IPS DF 6.9 (cell line): ENCODE results near the gene FNBP1.

Experiments used
- DNase-seq: peaks from one replicate; pipeline ENCODE4 v3.0.0-alpha.2; 2013; ENCODE audit warnings: low read depth, low spot score
- H3K27ac ChIP-seq: one replicate; pipeline ENCODE4 v1.5.1; 2013; ENCODE audit warnings: low read length, control low read depth
- H3K27me3 ChIP-seq: 2 replicates; pipeline ENCODE4 v1.6.1; 2013; ENCODE audit warnings: mild to moderate bottlenecking, low read length; ENCODE audit not compliant: control insufficient read depth, insufficient read depth
- H3K36me3 ChIP-seq: 2 replicates; pipeline ENCODE4 v1.6.1; 2013; ENCODE audit warnings: low read length; ENCODE audit not compliant: control insufficient read depth, insufficient read depth
- H3K4me1 ChIP-seq: 2 replicates; pipeline ENCODE4 v1.6.1; 2013; ENCODE audit warnings: low read length; ENCODE audit not compliant: control insufficient read depth, insufficient read depth
- H3K4me3 ChIP-seq: 2 replicates; pipeline ENCODE4 v1.5.1; 2013; ENCODE audit warnings: mild to moderate bottlenecking, low read length
- H3K9me3 ChIP-seq: 2 replicates; pipeline ENCODE4 v1.6.1; 2013; ENCODE audit warnings: low read length, inconsistent platforms; ENCODE audit not compliant: control insufficient read depth, insufficient read depth
- WGBS: extraction: QIAGEN DNeasy Blood & Tissue Kit; methylation state at CpG from one replicate; pipeline ENCODE4 v1.1.7; 2013; ENCODE audit warnings: mixed read lengths, missing lambda C conversion rate; ENCODE audit not compliant: insufficient read length, insufficient coverage; 5-methylcytosine and 5-hydroxymethylcytosine counted together

The FNBP1 gene

DNA sequence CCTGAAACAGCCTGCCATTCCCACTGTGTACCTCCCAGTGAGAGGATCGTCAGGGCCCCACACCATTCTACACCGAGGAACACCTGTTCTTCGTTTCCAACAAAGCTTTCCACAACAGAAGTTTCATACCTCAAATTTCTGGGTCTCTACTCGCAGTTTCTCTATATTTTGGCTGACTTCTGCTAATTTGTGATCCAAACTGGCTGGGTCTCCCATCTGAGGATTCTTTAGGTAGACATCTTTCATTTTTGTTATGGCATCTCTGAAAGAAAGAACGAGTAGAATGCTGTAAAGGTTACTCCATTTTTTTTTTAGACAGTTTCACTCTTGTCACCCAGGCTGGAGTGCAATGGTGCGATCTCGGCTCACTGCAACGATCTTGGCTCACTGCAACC is 140.3 kb downstream of the FNBP1 start:
- Histone ChIP-seq H3K4me1 (no peaks in the 10 kb centered on the region), H3K36me3 (peaks cover 4% of the 10 kb centered on the region; the same call in 1 of the 2 replicates), H3K27me3 (no peaks in the 10 kb centered on the region), H3K4me3 (no peak overlapping the region), H3K9me3 (no peaks in the 10 kb centered on the region), H3K27ac (no peak overlapping the region)
- DNase-seq, result no peak
- WGBS, result no CpG with 5 or more reads among the region's 8 CpGs

DNA sequence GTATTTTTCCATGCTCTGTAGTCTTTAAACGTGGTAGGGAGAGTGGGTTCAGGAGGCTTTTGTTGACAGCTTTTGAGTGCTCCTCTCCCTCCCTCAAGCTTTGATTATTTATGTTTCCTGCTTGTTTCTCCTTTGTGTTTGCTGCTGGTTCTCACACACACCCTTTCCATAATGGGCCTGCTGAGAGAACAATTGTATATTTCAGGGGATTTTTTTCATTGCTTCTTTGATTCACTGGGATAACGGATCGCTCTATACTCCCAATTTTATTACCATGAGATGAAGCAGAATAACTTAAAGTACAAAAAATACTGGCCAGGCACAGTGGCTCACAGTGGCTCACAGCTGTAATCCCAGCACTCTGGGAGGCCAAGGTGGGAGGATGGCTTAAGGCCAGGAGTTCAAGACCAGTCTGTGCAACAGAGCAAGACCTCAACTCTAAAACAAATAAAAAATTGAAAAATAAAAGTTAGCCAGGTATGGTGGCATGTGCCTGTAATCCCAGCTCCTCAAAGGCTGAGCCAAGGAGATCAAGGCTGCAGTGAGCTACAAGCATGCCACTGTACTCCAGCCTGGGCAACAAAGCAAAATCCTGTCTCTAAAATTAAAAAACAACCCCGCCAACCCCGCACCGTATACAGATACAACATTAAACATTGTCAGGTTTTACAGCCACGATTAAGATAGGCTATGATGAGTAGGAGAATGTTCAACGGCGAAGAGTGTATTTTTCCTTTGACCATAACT is 140.8 kb downstream of the FNBP1 start:
- Histone ChIP-seq H3K4me1 (no peaks in the 10 kb centered on the region), H3K27ac (no peak overlapping the region), H3K36me3 (peaks cover 4% of the 10 kb centered on the region), H3K4me3 (no peak overlapping the region), H3K27me3 (no peaks in the 10 kb centered on the region), H3K9me3 (no peaks in the 10 kb centered on the region)
- no CpG with 5 or more reads among the region's 9 CpGs for WGBS
- no peak for DNase-seq

DNA sequence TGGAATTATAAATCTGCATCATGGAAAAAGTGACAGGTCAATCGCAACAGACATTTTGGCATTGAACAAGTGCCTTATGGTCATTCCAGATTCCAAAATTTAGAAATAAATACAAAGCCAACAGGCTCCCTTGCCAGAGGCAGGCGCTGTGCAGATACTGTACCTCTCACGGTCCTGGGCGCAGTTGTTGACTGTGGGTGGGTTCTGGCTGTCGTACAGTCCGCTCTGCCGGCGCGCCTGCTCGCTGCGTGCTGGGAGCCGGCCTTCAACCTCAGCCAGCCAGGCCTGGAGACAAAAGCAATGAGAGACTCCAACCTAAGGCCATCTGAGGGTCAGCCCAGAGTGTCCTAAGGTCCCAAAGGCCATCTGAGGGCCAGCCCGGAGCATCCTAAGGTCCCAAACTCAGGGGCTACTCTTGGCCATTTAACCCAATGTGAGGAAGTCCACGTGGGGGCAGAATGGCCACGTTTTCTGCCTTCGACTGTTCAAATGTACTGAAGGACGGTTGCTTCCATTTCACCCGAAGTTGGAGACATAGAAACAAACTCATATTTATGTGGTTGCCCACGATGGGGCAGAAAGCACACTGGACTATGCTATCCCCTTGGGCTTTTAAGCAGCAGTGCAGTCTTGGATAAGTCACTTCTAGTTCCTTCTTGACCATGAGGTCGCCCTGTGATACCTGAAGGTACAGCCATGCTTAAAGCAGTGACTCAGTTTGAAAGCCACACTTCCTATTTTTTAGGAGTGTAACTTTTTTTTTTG is 142.5 kb downstream of the FNBP1 start:
- no peak for DNase-seq
- WGBS, result no CpG with 5 or more reads among the region's 20 CpGs
- H3K27ac ChIP-seq, result no peak overlapping the region

GRCh38 chr9:129899620-129900019 is 143.4 kb downstream of the FNBP1 start:
- Histone ChIP-seq H3K9me3 (no peaks in the 10 kb centered on the region), H3K27ac (no peak overlapping the region), H3K4me1 (no peaks in the 10 kb centered on the region), H3K27me3 (no peaks in the 10 kb centered on the region), H3K4me3 (no peak overlapping the region), H3K36me3 (peaks cover 4% of the 10 kb centered on the region)
- no peak for DNase-seq
- no CpG with 5 or more reads among the region's 2 CpGs for WGBS

More for the DNA sequence above, 142.5 kb downstream of the FNBP1 start:
- H3K9me3 ChIP-seq, result no peaks in the 10 kb centered on the region
- no peaks in the 10 kb centered on the region for H3K4me1 ChIP-seq
- no peaks in the 10 kb centered on the region for H3K27me3 ChIP-seq
- no peak overlapping the region for H3K4me3 ChIP-seq
- peaks cover 4% of the 10 kb centered on the region for H3K36me3 ChIP-seq

GRCh38 chr9:129898185-129898584 is 144.8 kb downstream of the FNBP1 start:
- H3K27ac ChIP-seq, result no peak overlapping the region
- no CpG with 5 or more reads among the region's 8 CpGs for WGBS
- DNase-seq, result no peak
- H3K36me3 ChIP-seq, result peaks cover 4% of the 10 kb centered on the region
- H3K4me1 ChIP-seq, result no peaks in the 10 kb centered on the region
- H3K27me3 ChIP-seq, result no peaks in the 10 kb centered on the region
- no peak overlapping the region for H3K4me3 ChIP-seq
- no peaks in the 10 kb centered on the region for H3K9me3 ChIP-seq

GRCh38 chr9:129897263-129897662 is 145.7 kb downstream of the FNBP1 start:
- Histone ChIP-seq H3K4me1 (no peaks in the 10 kb centered on the region), H3K36me3 (peaks cover 4% of the 10 kb centered on the region), H3K4me3 (no peak overlapping the region), H3K27me3 (no peaks in the 10 kb centered on the region), H3K9me3 (no peaks in the 10 kb centered on the region), H3K27ac (no peak overlapping the region)
- no peak for DNase-seq
- WGBS, result no CpG with 5 or more reads among the region's 6 CpGs

DNA sequence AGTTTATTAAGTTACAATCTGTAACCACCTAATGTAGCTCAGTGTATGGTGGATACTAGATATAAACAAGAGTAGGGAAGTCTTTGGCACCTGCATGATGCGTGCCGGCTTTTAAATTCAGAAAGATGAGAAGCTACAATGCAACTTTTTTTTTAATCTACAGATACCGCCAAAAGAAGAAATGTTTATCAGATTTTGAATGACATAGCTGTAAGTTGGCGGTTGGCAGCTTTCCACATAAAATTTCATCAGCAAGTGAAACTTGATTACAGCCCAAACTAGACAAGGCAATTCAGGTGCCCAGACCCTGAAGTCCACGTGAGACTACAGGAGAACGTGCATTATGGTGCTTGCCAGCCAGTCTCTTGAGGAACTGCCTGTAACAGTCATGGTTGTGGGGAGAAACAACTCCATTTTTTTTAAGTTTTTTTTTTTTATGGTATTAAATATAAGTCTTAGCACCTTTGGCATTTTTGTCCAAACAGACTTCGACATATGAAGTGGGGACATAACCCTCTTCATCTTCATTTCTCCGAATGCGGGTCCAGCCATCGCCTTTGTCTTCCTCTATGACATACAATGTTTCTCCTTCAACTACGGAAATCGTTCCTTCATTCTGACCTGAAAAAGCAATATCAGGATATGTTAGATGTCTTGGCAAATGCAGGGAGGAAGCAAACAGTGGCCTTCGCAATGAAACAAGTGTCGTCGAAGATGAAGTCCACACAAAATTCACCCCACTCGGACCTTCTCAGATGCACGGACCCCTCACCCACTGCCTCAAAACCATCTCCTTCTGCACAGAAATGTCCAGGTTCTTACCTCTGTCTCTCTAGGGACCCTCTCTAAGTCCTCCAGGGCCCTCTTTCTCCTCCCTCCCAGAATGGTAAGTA is 147.4 kb downstream of the FNBP1 start:
- Histone ChIP-seq H3K27ac (no peak overlapping the region), H3K27me3 (no peaks in the 10 kb centered on the region), H3K4me1 (no peaks in the 10 kb centered on the region), H3K36me3 (peaks cover 4% of the 10 kb centered on the region), H3K4me3 (no peak overlapping the region), H3K9me3 (no peaks in the 10 kb centered on the region)
- no peak for DNase-seq
- no CpG with 5 or more reads among the region's 17 CpGs for WGBS

DNA sequence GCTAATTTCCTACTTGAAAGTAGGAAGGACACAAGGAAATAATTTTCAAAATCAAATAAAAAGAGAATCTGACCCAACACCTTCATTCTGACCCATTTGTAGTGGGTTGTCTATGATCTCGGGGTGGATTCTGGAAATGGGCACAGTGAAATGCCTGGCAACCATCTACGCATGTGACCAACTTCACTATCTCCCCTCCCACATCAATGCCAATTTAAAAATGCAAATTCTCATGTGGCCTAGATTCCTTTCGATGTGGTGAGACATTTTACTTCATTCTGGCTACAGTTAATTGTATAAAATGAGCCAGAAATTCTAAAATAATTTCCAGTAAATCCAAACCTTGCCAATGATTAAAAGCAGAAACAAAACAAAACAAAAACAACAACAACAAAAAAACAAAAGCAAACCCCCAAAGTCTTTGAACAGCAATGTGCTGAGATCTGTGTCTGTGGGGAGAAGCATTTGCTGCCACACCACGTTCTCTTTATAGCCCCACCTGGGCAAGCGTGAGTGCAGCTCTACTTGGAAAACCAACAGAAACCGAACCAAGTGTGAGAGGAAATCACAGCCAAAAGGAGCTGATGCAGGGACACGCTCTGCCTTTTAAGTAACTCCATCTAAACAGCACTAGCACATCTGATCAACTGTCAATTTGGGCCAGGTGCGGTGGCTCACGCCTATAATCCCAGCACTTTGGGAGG is 148.7 kb downstream of the FNBP1 start:
- WGBS, result no CpG with 5 or more reads among the region's 9 CpGs
- H3K4me1 ChIP-seq, result peaks cover 5% of the 10 kb centered on the region

GRCh38 chr9:129891569-129891968 is 151.4 kb downstream of the FNBP1 start:
- WGBS, result no CpG with 5 or more reads among the region's 4 CpGs
- Histone ChIP-seq H3K27ac (no peak overlapping the region), H3K4me1 (peaks cover 5% of the 10 kb centered on the region), H3K36me3 (no peaks in the 10 kb centered on the region; the same call in 1 of the 2 replicates), H3K27me3 (no peaks in the 10 kb centered on the region), H3K9me3 (no peaks in the 10 kb centered on the region), H3K4me3 (no peak overlapping the region)
- DNase-seq, result no peak

More for the DNA sequence above, 148.7 kb downstream of the FNBP1 start:
- Histone ChIP-seq H3K36me3 (no peaks in the 10 kb centered on the region; the same call in 1 of the 2 replicates), H3K9me3 (no peaks in the 10 kb centered on the region), H3K27me3 (no peaks in the 10 kb centered on the region), H3K4me3 (no peak overlapping the region), H3K27ac (no peak overlapping the region)
- no peak for DNase-seq
